Measurements from ENCODE around the gene CGRRF1.

CGRRF1 gene

GRCh38 chr14:54515670-54516069, 6.0 kb downstream of the CGRRF1 start:
- peaks cover 11% of the 10 kb centered on the region for H3K36me3 ChIP-seq (ENCODE audit: control insufficient read depth, insufficient read depth, low read length, severe bottlenecking)
- H3K4me3 ChIP-seq (ENCODE audit: low read length) = no peak overlapping the region
- H3K27me3 ChIP-seq (replicated peaks; ENCODE audit: control insufficient read depth, insufficient read depth, low read length) = no peaks in the 10 kb centered on the region
- H3K4me1 ChIP-seq (ENCODE audit: control insufficient read depth, insufficient read depth, low read length) = peaks cover 5% of the 10 kb centered on the region
- H3K9ac ChIP-seq (ENCODE audit: low read length) = no peak overlapping the region
- no peak for DNase-seq (ENCODE audit: low read depth)
- peaks cover 15% of the 10 kb centered on the region for H3K9me3 ChIP-seq (ENCODE audit: control insufficient read depth, low read length)

- H3K27me3 ChIP-seq (replicated peaks; ENCODE audit: control insufficient read depth, insufficient read depth, low read length) = no peaks in the 10 kb centered on the region
- no peaks in the 10 kb centered on the region for H3K4me1 ChIP-seq (ENCODE audit: control insufficient read depth, insufficient read depth, low read length)
- no peak overlapping the region for H3K4me3 ChIP-seq (ENCODE audit: low read length)
- peaks cover 11% of the 10 kb centered on the region for H3K36me3 ChIP-seq (ENCODE audit: control insufficient read depth, insufficient read depth, low read length, severe bottlenecking)
- peaks cover 15% of the 10 kb centered on the region for H3K9me3 ChIP-seq (ENCODE audit: control insufficient read depth, low read length)
- no peak overlapping the region for H3K9ac ChIP-seq (ENCODE audit: low read length)
- DNase-seq (ENCODE audit: low read depth) = no peak
Observed at GRCh38 chr14:54516709-54517108, 7.0 kb downstream of the CGRRF1 start.

- no peak for DNase-seq (ENCODE audit: low read depth)
- Histone ChIP-seq H3K4me3 (ENCODE audit: low read length) (no peak overlapping the region), H3K9me3 (ENCODE audit: control insufficient read depth, low read length) (no peaks in the 10 kb centered on the region), H3K9ac (ENCODE audit: low read length) (no peak overlapping the region), H3K27me3 (replicated peaks; ENCODE audit: control insufficient read depth, insufficient read depth, low read length) (no peaks in the 10 kb centered on the region), H3K36me3 (ENCODE audit: control insufficient read depth, insufficient read depth, low read length, severe bottlenecking) (peaks cover 11% of the 10 kb centered on the region), H3K4me1 (ENCODE audit: control insufficient read depth, insufficient read depth, low read length) (no peaks in the 10 kb centered on the region)
Observed at GRCh38 chr14:54524410-54524809, 14.7 kb downstream of the CGRRF1 start.

GRCh38 chr14:54528973-54529372, 19.3 kb downstream of the CGRRF1 start:
- Histone ChIP-seq H3K4me3 (ENCODE audit: low read length) (no peak overlapping the region), H3K9me3 (ENCODE audit: control insufficient read depth, low read length) (no peaks in the 10 kb centered on the region), H3K4me1 (ENCODE audit: control insufficient read depth, insufficient read depth, low read length) (no peaks in the 10 kb centered on the region), H3K36me3 (ENCODE audit: control insufficient read depth, insufficient read depth, low read length, severe bottlenecking) (peaks cover 12% of the 10 kb centered on the region), H3K27me3 (replicated peaks; ENCODE audit: control insufficient read depth, insufficient read depth, low read length) (no peaks in the 10 kb centered on the region), H3K9ac (ENCODE audit: low read length) (no peak overlapping the region)
- no peak for DNase-seq (ENCODE audit: low read depth)

- Histone ChIP-seq H3K27me3 (replicated peaks; ENCODE audit: control insufficient read depth, insufficient read depth, low read length) (no peaks in the 10 kb centered on the region), H3K9me3 (ENCODE audit: control insufficient read depth, low read length) (no peaks in the 10 kb centered on the region), H3K4me3 (ENCODE audit: low read length) (no peak overlapping the region), H3K9ac (ENCODE audit: low read length) (no peak overlapping the region), H3K36me3 (ENCODE audit: control insufficient read depth, insufficient read depth, low read length, severe bottlenecking) (peaks cover 11% of the 10 kb centered on the region), H3K4me1 (ENCODE audit: control insufficient read depth, insufficient read depth, low read length) (no peaks in the 10 kb centered on the region)
- DNase-seq (ENCODE audit: low read depth) = peak; percentile 24
Observed at GRCh38 chr14:54529811-54530210, 20.1 kb downstream of the CGRRF1 start.

- H3K9ac ChIP-seq (ENCODE audit: low read length) = no peak overlapping the region
- no peaks in the 10 kb centered on the region for H3K27me3 ChIP-seq (replicated peaks; ENCODE audit: control insufficient read depth, insufficient read depth, low read length)
- peaks cover 11% of the 10 kb centered on the region for H3K36me3 ChIP-seq (ENCODE audit: control insufficient read depth, insufficient read depth, low read length, severe bottlenecking)
- DNase-seq (ENCODE audit: low read depth) = no peak
- H3K9me3 ChIP-seq (ENCODE audit: control insufficient read depth, low read length) = no peaks in the 10 kb centered on the region
- H3K4me1 ChIP-seq (ENCODE audit: control insufficient read depth, insufficient read depth, low read length) = peaks cover 7% of the 10 kb centered on the region
- H3K4me3 ChIP-seq (ENCODE audit: low read length) = no peak overlapping the region
Observed at GRCh38 chr14:54532111-54533012, 22.7 kb downstream of the CGRRF1 start.

GRCh38 chr14:54533100-54533499, 23.4 kb downstream of the CGRRF1 start:
- Histone ChIP-seq H3K36me3 (ENCODE audit: control insufficient read depth, insufficient read depth, low read length, severe bottlenecking) (peaks cover 8% of the 10 kb centered on the region), H3K9me3 (ENCODE audit: control insufficient read depth, low read length) (no peaks in the 10 kb centered on the region), H3K4me3 (ENCODE audit: low read length) (no peak overlapping the region), H3K9ac (ENCODE audit: low read length) (no peak overlapping the region), H3K27me3 (replicated peaks; ENCODE audit: control insufficient read depth, insufficient read depth, low read length) (no peaks in the 10 kb centered on the region), H3K4me1 (ENCODE audit: control insufficient read depth, insufficient read depth, low read length) (peaks cover 7% of the 10 kb centered on the region)
- no peak for DNase-seq (ENCODE audit: low read depth)

- H3K4me1 ChIP-seq (ENCODE audit: control insufficient read depth, insufficient read depth, low read length) = peaks cover 7% of the 10 kb centered on the region
- no peaks in the 10 kb centered on the region for H3K9me3 ChIP-seq (ENCODE audit: control insufficient read depth, low read length)
- H3K36me3 ChIP-seq (ENCODE audit: control insufficient read depth, insufficient read depth, low read length, severe bottlenecking) = peaks cover 13% of the 10 kb centered on the region
- no peak overlapping the region for H3K9ac ChIP-seq (ENCODE audit: low read length)
- no peak overlapping the region for H3K4me3 ChIP-seq (ENCODE audit: low read length)
- DNase-seq (ENCODE audit: low read depth) = no peak
- no peaks in the 10 kb centered on the region for H3K27me3 ChIP-seq (replicated peaks; ENCODE audit: control insufficient read depth, insufficient read depth, low read length)
Observed at GRCh38 chr14:54535126-54535525, 25.4 kb downstream of the CGRRF1 start.

- DNase-seq (ENCODE audit: low read depth) = no peak
- peaks cover 7% of the 10 kb centered on the region for H3K4me1 ChIP-seq (ENCODE audit: control insufficient read depth, insufficient read depth, low read length)
- H3K27me3 ChIP-seq (replicated peaks; ENCODE audit: control insufficient read depth, insufficient read depth, low read length) = no peaks in the 10 kb centered on the region
Observed at GRCh38 chr14:54535646-54536045, 25.9 kb downstream of the CGRRF1 start.

GRCh38 chr14:54537651-54538050, 27.9 kb downstream of the CGRRF1 start:
- Histone ChIP-seq H3K9me3 (ENCODE audit: control insufficient read depth, low read length) (no peaks in the 10 kb centered on the region), H3K9ac (ENCODE audit: low read length) (no peak overlapping the region), H3K36me3 (ENCODE audit: control insufficient read depth, insufficient read depth, low read length, severe bottlenecking) (peaks cover 7% of the 10 kb centered on the region), H3K27me3 (replicated peaks; ENCODE audit: control insufficient read depth, insufficient read depth, low read length) (no peaks in the 10 kb centered on the region), H3K4me3 (ENCODE audit: low read length) (no peak overlapping the region), H3K4me1 (ENCODE audit: control insufficient read depth, insufficient read depth, low read length) (peaks cover 7% of the 10 kb centered on the region)
- no peak for DNase-seq (ENCODE audit: low read depth)

More at GRCh38 chr14:54535646-54536045, 25.9 kb downstream of the CGRRF1 start:
- H3K9ac ChIP-seq (ENCODE audit: low read length) = no peak overlapping the region
- H3K36me3 ChIP-seq (ENCODE audit: control insufficient read depth, insufficient read depth, low read length, severe bottlenecking) = peaks cover 12% of the 10 kb centered on the region
- H3K4me3 ChIP-seq (ENCODE audit: low read length) = no peak overlapping the region
- no peaks in the 10 kb centered on the region for H3K9me3 ChIP-seq (ENCODE audit: control insufficient read depth, low read length)

- Histone ChIP-seq H3K9me3 (ENCODE audit: control insufficient read depth, low read length) (no peaks in the 10 kb centered on the region), H3K27me3 (replicated peaks; ENCODE audit: control insufficient read depth, insufficient read depth, low read length) (no peaks in the 10 kb centered on the region), H3K4me1 (ENCODE audit: control insufficient read depth, insufficient read depth, low read length) (peaks cover 7% of the 10 kb centered on the region), H3K4me3 (ENCODE audit: low read length) (no peak overlapping the region), H3K36me3 (ENCODE audit: control insufficient read depth, insufficient read depth, low read length, severe bottlenecking) (peaks cover 7% of the 10 kb centered on the region), H3K9ac (ENCODE audit: low read length) (no peak overlapping the region)
- DNase-seq (ENCODE audit: low read depth) = no peak
Observed at GRCh38 chr14:54538055-54538454, 28.3 kb downstream of the CGRRF1 start.
